GM21576 (cell line): ENCODE measurements around the gene CFAP20DC.
"Not testable (repeated sequence)": the region's sequence is repeated elsewhere in the genome, so short reads cannot be mapped to it uniquely, and the experiment has no call there.

Experiments used
- ATAC-seq: cut with Tn5 transposase; IDR thresholded peaks from one replicate; pipeline ENCODE4 v1.9.1; 2021; ENCODE audit warnings: mild to moderate bottlenecking, moderate library complexity; ENCODE audit not compliant: unreplicated experiment

The CFAP20DC gene

DNA sequence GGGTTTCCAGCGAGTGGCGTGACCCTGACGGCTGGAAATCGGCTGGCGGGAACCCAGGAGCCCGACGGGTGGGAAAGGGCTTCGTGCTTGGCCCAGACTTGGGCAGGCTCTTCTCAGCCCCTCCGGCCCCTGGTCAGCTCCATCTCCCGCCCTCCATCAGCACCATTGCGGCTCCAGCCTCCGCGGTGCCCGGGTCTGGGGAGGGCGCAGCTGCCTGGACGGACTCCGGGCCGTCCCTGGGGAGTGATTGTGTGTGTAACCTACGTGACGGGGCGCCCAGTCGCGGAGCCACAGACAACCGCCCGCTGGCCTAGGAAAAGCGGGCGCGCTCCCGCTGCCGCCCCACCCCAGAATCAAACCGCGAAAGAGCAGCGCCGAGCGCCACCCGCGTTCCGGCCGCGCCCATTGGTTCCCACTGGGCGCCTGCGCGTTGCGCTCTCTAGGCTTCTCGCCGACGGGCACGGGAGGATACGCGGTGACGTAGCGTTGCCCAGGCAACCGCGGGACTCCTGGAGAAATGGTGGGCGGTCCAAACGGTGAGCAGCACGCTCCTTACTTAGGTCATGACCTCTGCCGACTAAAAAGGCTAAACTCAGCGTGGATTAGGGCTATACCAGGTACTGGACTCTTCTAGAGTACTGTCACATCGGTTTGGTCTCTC, at the start of gene CFAP20DC:
TSS of gene CFAP20DC (minus strand) at position 355 of the 661 bp plus-strand sequence. CDS start 394 bp downstream, outside the sequence.
- ATAC-seq = peak; percentile 99

DNA sequence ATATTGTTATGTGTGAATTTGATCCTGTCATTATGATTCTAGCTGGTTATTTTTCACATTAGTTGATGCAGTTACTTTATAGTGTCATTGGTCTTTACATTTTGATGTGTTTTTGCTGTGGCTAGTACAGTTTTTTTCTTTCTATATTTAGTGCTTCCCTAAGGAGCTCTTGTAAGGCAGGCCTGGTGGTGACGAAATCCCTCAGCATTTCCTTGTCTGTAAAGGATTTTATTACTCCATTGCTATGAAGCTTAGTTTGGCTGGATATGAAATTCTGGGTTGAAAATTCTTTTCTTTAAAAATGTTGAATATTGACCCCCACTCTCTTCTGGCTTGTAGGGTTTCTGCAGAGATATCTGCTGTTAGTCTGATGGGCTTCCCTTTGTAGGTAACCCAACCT, 48.7 kb upstream of the CFAP20DC start:
- not testable (repeated sequence) for ATAC-seq

DNA sequence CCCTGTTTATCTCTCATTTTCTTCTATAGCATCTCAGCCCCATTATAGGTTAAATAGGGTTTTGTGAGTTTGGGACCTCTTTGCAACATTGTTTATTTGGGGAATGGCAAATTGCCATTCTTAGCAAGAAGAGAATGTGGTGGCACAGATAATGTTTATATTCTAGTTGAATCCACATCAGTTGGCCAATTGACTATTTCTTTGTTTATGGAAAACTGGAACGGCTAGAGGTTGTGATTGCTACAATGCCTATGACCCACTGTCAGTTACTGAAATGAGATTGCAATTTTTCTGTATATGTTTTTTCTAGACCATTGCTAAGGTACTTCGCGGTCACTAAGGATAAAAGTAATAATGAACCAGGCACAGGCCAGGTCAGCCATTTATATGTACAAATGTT, 44.6 kb upstream of the CFAP20DC start:
- ATAC-seq = no peak

DNA sequence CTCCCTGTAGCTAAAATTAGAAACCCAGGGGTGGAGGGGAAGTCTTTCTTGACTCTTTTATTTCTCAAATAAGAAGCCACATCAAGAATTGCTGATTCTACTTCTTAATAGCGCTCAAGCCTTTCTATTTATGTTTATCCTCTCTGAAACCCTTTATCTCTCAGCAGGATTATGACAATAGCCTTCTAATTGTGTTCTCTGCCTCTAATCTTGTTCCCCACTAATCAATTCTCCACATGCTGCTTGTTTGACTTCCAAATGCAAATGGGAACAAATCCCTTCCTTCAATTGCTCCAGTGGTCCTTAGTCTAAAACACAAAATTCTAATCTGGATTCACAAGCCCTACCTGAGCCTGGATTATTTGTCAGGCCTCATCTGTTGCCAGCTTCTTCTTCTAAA, 43.7 kb upstream of the CFAP20DC start:
- ATAC-seq = no peak

DNA sequence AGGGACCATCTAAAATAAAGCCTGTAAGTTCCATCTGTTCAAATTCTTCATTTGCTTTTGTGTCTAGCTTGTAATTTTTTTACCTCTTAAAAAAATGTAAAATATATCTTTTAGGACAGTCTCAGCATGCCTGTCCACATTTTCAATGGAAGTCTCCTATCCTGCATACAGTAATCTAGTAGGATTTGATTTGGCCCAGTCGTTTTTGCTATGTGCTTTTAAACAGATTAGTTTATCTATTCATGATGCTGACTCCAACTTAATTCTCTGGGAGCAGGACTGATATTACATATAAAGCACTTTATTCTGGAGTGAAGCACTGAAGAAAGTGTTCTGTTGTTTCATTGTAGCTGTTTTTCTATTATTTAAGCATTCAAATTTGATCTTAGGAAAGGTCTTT, 38.9 kb upstream of the CFAP20DC start:
- no peak for ATAC-seq

DNA sequence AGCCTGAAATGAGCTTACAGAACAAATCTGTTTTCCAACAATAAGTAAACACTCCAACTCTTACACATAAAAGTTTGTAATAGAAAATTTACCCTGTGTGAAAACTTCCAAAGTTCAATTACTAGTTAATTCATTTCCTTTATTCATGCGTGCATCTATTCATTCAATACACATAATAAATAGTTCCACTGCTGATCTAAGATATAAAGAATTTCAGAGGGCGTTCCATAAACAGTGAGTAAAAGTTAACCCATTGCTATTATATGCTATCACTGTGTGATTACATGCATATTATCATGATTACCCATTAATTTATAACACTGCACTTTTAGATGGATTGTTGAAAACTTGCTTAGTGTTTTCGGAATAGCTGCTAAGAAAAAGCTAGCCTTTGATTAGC, 36.2 kb upstream of the CFAP20DC start:
- no peak for ATAC-seq

DNA sequence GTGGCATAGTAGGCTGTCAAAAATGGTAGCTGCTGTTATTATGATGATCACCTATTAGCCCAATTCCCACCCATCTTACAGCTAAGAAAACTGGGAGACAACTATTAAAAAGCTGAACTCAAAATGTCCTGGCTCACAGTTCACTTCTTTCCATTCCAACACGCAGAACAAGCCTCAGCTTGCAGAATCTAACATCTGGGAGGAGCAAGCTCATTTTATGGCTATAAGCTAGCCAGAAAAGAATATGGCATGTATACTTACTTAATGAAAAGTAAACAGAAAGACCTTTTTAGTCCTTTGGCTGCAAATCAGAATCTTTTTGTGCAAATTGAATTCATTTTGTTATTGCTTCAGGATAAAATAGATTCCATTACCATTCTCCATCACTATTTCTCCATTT, 34.8 kb upstream of the CFAP20DC start:
- ATAC-seq = no peak

DNA sequence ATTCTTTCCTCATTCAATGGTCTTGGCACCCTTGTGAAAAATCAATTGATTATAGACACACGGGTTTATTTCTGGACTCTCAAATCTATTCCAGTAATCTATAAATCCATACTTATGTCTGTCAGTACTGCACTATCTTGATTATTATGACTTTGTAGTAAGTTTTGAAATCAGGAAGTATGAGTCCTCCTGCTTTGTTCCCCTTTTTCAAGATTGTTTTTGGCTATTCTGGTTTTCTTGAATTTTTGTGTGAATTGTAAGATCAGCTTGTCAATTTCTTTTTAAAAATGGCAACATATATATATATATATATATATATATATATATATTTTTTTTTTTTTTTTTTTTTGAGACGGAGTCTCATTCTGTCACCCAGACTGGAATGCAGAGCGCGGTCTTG, 32.3 kb upstream of the CFAP20DC start:
- no peak for ATAC-seq

DNA sequence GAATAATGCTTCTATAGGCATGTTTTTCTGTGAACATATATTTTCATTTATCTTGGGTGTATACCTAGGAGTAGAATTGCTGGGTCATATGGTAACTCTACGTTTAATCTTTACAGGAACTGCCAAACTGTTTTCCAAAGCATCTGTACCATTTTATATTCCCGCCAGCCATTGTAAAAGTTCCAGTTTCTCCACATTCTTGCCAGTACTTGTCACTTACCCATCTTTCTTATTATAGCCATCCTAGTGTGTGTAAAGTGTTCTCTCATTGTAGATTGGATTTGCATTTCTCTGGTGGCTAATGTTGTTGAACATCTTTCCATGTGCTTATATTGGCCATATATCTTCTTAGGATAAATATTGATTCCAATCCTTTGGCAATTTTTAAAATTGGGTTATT, 31.2 kb upstream of the CFAP20DC start:
- no peak for ATAC-seq

DNA sequence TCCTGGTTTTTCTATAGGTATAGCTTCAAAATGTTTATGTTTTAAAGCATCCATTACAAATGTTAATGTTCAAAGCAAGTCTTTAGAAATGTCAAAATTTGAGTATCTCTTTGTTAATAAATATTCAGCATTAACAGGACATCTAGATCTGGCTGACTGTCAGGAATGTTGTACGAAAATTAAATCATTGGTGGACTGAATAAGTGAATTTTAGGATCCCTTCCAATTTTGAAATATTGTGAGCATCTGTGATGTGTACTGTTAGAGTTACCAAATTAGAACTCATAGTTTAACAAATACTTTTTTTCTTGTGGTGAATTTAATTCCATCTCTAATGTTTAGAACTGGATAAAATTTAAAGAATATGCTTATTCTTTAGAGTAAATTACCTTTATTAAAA, 30.1 kb upstream of the CFAP20DC start:
- ATAC-seq = no peak

DNA sequence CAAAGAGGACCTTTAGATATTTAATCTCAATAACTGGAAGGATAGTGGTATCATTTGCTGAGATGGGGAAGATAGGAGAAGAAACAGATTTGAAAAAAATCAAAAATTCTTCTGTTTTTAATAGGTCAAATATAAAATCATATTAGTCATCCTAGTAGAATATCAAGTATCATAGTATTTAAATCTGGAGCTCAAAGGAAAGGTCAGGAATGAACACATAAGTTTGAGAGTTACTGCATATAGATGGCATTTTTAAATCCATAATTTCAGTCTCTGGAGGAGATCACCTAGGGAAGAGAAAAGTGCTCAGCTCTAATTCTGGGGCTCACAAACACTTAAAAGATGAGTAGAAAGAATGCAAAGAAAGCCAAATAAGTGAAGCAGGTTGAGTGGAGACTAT, 24.9 kb upstream of the CFAP20DC start:
- no peak for ATAC-seq

DNA sequence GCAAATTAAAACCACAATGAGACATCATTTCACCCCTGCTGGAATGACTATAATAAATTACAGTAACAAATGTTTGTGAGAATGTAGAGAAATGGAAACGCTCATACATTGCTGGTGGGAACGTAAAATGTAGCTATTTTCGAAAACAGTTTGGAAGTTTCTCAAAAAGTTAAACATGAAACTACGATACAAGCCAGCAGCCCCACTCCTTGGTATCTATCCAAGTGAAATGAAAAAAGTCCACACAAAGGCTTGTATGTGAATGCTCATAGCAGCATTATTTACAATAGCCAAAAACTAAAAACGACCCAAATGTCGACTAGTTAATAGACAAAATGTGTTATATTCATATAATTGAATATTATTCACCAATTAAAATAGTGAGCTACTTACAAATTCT, 22.9 kb upstream of the CFAP20DC start:
- no peak for ATAC-seq

DNA sequence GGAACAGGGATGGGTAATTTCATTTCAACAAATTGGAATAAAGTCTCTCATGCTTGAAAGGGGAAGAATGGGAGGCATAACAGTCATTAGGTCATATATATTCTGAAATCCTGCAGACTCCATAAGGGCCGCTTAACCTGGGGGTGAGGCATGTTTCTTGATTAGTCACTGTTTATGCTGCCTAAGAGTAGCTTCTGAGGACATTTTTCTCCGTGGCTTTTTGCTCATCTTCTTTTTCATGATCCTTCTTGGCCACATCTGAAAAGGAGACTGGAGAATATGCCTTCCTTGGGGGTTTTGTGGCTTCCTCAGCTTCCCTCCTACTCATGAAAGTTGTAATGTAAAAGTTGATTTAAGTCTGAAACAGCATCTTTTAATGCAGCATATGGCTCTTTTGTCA, 20.0 kb upstream of the CFAP20DC start:
- ATAC-seq = no peak

DNA sequence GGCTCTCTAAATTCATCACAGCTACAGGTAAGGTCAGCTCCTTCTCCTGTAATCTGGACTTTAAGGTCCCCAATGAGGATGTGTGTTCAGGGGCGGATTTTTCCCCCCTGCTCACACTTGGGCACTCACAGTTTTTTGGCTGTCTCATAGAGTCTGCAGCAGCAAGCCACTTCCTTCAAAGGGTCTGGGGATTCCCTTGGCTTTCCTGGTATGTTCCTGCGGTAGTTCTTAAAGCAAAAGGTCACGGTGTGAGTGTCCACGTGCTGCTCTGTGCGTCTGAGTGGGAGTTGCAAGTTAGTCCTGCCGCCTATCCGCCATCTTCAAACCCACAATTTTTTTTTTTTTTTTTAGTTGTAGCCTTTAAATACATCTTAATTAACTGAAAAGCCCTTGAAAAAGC, 15.4 kb upstream of the CFAP20DC start:
- ATAC-seq = no peak

DNA sequence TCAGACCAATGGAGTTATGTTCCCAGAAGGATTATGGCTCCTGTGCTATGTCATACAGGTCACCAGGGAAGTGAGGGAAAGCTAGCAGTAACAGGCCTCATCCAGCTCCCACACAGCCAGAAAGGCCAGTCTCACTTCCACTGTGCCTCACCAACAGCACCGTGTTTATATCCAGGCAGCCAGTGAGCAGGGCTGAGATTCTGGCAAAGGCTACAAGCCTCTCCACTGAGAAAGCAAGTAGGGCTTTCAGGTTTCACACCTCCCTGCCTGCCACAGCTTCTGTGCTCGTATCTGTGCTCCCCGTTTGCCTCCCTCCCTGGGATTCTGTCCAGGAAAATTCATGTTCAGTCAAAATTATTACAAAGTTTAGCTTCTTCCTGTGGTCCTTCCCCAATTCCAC, 14.9 kb upstream of the CFAP20DC start:
- no peak for ATAC-seq

DNA sequence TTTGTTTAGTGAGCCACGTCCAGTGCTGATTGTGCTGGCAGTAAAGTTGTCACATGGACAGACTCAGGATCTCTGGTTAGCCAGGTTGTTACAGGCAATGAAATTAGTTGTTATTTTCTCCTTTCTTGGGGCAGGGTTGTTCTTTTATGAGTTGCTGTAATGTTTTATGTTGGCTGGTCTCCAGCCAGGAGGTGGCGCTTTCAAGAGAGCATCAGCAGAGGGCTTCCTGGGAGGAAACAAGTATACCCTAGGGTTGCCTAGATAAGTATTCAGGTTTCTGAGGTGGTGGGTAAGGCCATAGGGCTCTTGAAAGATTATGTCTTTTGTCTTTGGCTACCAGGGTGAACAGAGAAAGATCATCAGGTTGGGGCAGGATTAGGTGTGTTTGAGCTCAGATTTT, 14.5 kb upstream of the CFAP20DC start:
- no peak for ATAC-seq

DNA sequence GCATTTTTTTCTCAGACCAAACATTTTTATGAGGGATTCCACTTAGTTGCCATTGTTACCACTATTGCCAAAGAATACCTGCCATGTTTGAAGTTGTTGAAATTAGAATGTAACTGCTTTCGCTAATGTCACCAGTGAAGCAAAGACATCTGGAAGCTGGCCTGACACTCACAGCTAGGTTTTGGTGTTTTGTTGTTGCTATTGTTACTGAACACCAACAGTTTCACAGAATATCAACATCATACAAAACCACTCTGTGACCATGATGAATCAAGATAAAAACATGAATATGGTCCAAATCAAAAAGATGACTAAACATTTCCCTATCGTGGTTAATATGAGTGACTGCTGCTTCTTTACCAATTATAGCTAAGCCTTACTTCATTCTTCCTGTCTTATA, 6.9 kb upstream of the CFAP20DC start:
- ATAC-seq = no peak

DNA sequence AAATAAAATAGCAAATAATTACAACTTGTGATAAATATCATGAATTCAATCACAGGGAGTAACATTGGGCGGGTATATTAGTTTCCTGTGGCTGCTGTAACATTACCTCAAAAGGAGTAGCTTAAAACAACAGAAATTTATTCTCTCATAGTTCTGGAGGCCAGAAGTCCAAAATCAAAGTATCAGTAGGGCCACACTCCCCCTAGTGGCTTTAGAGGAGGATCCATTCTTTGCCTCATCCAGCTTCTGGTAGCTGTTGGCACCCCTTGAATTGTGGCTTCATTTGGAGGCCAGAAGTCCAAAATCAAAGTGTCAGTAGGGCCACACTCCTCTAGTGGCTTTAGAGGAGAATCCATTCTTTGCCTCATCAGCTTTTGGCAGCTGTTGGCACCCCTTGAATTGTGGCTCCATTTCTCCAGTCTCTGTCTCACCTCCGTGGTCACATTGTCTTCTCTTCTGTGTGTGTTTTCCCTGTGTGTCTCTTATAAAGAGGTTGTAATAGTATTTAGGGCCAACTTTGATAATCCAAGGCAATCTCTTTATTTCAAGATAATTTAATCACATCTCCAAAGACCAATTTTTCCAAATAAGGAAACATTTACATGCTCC, 3.1 kb upstream of the CFAP20DC start:
- no peak for ATAC-seq

DNA sequence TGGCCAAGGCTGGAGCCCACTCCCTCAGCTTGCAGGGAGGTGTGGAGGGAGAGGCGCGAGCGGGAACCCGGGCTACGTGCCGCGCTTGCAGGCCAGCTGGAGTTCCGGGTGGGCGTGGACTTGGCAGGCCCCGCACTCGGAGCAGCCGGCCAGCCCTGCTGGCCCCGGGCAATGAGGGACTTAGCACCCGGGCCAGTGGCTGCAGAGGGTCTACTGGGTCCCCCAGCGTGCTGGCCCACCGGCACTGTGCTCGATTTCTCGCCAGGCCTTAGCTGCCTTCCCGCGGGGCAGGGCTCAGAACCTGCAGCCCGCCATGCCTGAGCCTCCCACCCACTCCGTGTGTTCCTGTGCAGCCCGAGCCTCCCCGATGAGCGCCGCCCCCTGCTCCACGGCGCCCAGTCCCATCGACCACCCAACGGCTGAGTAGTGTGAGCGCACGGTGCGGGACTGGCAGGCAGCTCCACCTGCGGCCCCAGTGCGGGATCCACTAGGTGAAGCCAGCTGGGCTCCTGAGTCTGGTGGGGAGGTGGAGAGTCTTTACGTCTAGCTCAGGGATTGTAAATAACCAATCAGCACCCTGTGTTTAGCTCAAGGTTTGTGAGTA, 1.1 kb upstream of the CFAP20DC start:
- ATAC-seq = not testable (repeated sequence)

DNA sequence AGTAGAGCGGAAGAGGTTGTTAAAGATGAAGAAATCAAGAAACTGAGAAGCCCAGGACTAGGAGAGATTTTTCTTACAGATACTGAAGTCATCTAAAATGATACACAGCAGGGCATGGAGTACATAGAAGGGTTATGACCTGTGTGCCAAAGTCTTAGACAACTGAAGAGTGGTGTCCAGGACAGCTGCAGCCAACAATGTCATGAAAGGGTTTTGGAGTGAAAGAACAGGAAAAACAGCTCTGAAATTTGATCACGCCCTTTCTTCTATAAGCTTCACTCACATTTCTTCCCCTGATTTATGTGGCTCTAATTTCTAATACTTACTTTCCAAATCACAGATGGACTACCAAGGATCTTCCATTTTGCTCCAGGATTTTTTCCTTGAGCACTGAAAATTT, 3.0 kb downstream of the CFAP20DC start:
- ATAC-seq = no peak

DNA sequence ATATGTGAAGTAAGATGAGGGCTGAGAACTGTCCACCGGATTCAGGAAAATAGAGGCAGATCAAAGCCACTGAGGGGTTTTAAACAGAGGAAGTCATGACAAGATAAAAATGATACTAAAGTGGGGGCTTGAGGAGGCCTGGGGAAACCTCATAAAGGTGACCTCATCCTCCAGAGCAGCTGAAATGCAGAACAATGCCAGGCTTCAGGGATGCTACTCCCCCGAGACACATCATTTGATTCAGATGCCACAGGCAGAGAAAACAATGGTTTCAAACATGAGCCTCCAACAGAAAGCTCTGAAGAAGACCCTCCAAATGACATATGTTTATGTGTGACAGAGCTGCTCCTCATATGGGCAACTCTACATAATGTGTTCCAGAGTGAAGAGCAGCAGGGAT, 6.4 kb downstream of the CFAP20DC start:
- no peak for ATAC-seq

DNA sequence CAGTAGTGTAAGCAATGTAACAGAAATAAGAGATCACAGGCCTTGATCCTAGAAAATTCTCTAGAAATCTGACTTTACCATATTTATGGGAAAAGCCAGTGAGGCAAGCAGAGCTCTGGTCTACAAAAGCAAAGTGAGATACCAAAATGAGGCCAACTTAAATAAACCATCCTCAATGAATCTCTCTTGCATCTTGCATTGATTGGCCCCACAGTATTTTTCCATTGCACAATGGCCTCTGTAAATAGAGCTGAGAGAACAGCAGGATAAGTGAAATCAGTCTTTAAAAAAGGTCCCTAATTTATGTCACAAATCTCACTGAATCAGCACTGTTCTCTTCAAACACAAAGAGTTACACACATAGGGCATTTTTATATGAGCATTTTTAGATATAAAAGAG, 8.9 kb downstream of the CFAP20DC start:
- ATAC-seq = no peak

DNA sequence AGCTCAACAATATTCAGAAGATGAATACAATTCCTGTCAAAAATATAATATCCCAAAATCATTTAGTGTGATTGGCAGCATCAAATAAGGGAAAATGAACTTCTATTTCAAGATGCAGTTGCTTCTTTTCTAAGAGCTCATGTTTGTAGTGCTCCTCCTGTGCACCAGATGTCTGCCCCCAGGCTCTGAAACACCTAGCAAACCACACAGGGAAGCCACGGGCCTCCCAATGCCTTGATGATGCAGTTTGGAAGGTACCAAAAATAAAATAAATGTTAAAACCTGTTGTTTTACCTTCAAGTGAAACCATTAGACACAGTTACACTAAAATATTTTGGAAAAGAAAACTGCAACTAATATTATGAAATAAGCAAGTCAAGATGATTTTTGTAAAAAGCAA, 22.2 kb downstream of the CFAP20DC start:
- no peak for ATAC-seq
